Aorta (tissue), 5 donors: Measurements from ENCODE around the gene EMX1. TPM values are rescaled to one million over a fixed set of nuclear protein-coding genes. Genes with fewer than 3 reads are reported as not detected.

Source experiments
- ATAC-seq: fragments of 200-7000 bp; cut with Tn5 transposase; one replicate; pipeline ENCODE4 v1.9.1; 2022; ENCODE audit warnings: moderate library complexity; ENCODE audit not compliant: low FRiP score
- DNase-seq, 2 donors: peaks; one replicate each; pipeline ENCODE4 v3.0.0-alpha.2; 2020
- H3K27ac ChIP-seq, 2 donors: one replicate each; pipeline ENCODE4 v1.5.1; 2013; ENCODE audit warnings: low read length in 2 of 2, mild to moderate bottlenecking in 2 of 2, moderate library complexity in 2 of 2, control low read depth in 1 of 2, inconsistent platforms in 1 of 2, low read depth in 1 of 2
- H3K27me3 ChIP-seq, 2 donors: one replicate each; pipeline ENCODE4 v1.6.1; 2013; ENCODE audit warnings: control low read depth in 1 of 2, low read length in 1 of 2, mild to moderate bottlenecking in 1 of 2, moderate library complexity in 1 of 2; ENCODE audit not compliant: insufficient read depth in 2 of 2, control insufficient read depth in 1 of 2
- H3K36me3 ChIP-seq, 2 donors: one replicate each; pipeline ENCODE4 v1.6.1; 2013; ENCODE audit warnings: control low read depth in 1 of 2, low read length in 1 of 2, mild to moderate bottlenecking in 1 of 2; ENCODE audit not compliant: insufficient read depth in 2 of 2, control insufficient read depth in 1 of 2
- H3K4me1 ChIP-seq, 2 donors: one replicate each; pipeline ENCODE4 v1.6.1; 2013; ENCODE audit warnings: low read length in 2 of 2, control low read depth in 1 of 2, mild to moderate bottlenecking in 1 of 2, moderate library complexity in 1 of 2; ENCODE audit not compliant: insufficient read depth in 2 of 2, control insufficient read depth in 1 of 2
- H3K4me3 ChIP-seq, 2 donors: one replicate each; pipeline ENCODE4 v1.5.1; 2013; ENCODE audit warnings: low read length in 2 of 2, control low read depth in 1 of 2, mild to moderate bottlenecking in 1 of 2
- H3K9me3 ChIP-seq: one replicate; pipeline ENCODE4 v1.6.1; 2013; ENCODE audit warnings: mild to moderate bottlenecking, low read length; ENCODE audit not compliant: control insufficient read depth
- WGBS, 2 donors: extraction: QIAGEN DNeasy Blood & Tissue Kit; methylation state at CpG; one replicate each; pipeline ENCODE4 v1.1.7; 2013; 5-methylcytosine and 5-hydroxymethylcytosine counted together
- intact Hi-C, 2 donors: fragments of 100-400 bp; cut with DNase I; formaldehyde crosslinking; loops; one replicate each; pipeline versions ENCODE4 v1.14.2 to v1.15.0; 2022
- long read RNA-seq, 2 donors: library from polyadenylated mRNA; unstranded; transcript quantifications; one replicate each; pipeline ENCODE4 v2.0.0, GENCODE V29; 2020 to 2021
- polyA plus RNA-seq, 2 donors: library from polyadenylated mRNA; stranded (reverse); fragments of 200-250 nt; gene quantifications; one replicate each; pipeline ENCODE4 v1.2.3, GENCODE V29; 2013
- total RNA-seq, 2 donors: library from RNA; stranded (reverse); fragmentation: NEBNext Ultra II Directional; extraction: Animal tissue kit (Norgen Biotek cat#: 25700); gene quantifications; one replicate each; pipeline ENCODE4 v1.2.1, GENCODE V29; 2021
- donor health status: healthy with polysubstance abuse.
- donor health status: Bipolar disorder and iron deficiency.
- donor health status: DM: no; HTN: no; CAD: no.
- donor health status: DM: no; HTN: no; CAD: no.
- donor health status: DM: yes; HTN: yes; CAD: no.

Gene EMX1
- total RNA-seq: not detected
- not detected for polyA plus RNA-seq
- long read RNA-seq, donor 1: 0 reads
- long read RNA-seq, donor 2: 0 reads

DNA sequence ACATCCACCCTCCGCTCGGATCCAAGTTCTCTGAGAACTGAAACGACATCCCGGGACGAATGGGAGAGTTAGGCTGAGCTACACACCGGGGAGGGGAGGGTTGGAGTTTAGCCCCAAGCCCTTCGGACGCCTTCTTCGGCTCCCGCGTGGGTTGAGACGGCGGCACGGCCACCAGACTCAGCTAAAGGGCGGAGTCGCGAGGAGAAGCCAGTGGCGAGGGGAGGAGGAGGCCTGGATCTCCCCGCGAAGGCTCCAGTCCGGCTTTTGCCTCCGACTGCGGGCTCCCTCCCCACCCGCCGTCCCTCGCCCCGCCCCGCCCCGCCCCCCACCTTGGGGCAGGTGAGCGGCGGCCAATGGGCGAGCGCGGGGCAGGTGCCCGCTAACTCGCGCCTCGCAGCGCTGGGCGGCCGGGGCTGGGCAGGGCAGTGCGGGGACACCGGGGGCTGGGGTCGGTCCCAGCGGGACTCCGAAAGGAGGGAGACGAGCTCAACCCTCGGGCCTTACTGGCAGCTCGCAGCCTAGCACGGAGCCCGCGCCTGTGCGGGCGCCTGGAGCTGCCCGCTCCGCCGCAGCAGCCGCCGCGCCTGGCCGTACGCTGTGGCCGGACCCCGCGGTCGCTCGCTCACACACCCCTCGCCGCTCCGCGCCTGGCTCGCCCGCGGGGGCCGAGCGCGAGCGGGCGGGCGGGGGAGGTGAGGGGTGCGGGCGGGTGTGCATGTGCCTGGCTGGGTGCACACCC lies at the start of gene EMX1:
Gene EMX1 (plus strand): TSS at position 382 of the 739 bp plus-strand sequence. CDS start 334 bp downstream, at position 716.
- H3K4me3 ChIP-seq: peak within 1 kb of the TSS; percentile 23 to 43
- no peak within 1 kb of the TSS for H3K27ac ChIP-seq
- DNase-seq: peak in 1 of 2 donors; percentile 77
- no peaks in the 10 kb centered on the region for H3K4me1 ChIP-seq
- H3K27me3 ChIP-seq: no peaks in the 10 kb centered on the region
- peak; percentile 21 for ATAC-seq
- intact Hi-C loops: no loop called here
- H3K36me3 ChIP-seq: no peaks in the 10 kb centered on the region
- no peaks in the 10 kb centered on the region for H3K9me3 ChIP-seq
- 1% methylated on average over 30 to 82 of the region's 82 CpGs for WGBS, 2 donors

GRCh38 chr2:72871060-72871459 lies 46.3 kb upstream of the EMX1 start:
- no peaks in the 10 kb centered on the region for H3K4me1 ChIP-seq
- no peak overlapping the region for H3K4me3 ChIP-seq
- intact Hi-C loops: no loop called here
- peaks cover 0 to 2% of the 10 kb centered on the region in 2 donors for H3K27me3 ChIP-seq
- H3K36me3 ChIP-seq: no peaks in the 10 kb centered on the region
- DNase-seq: no peak
- WGBS, 2 donors: 27 to 44% methylated on average over 1 of the region's 1 CpG
- ATAC-seq: no peak
- H3K27ac ChIP-seq: no peak overlapping the region
- H3K9me3 ChIP-seq: peaks cover 4% of the 10 kb centered on the region

DNA sequence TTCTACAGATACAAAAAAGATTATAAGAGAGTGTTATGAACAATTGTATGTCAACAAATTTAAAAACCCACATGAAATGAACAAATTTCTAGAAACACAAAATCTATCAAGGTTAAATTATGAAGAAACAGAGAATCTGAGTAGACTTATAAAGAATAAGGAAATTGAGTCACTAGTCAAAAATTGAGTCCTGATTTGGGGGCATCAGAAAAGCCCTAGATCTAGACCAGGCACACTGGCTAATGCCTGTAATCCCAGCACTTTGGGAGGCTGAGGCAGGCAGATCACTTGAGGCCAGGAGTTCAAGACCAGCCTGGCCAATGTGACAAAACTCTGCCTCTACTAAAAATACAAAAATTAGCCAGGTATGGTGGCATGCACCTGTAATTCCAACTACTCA lies 45.4 kb upstream of the EMX1 start:
- intact Hi-C loops: no loop called here
- Histone ChIP-seq H3K4me3 (no peak overlapping the region), H3K36me3 (no peaks in the 10 kb centered on the region), H3K4me1 (no peaks in the 10 kb centered on the region), H3K9me3 (peaks cover 4% of the 10 kb centered on the region), H3K27ac (no peak overlapping the region), H3K27me3 (peaks cover 0 to 2% of the 10 kb centered on the region in 2 donors)
- DNase-seq (no peak), ATAC-seq (no peak)

GRCh38 chr2:72883356-72883962 lies 33.9 kb upstream of the EMX1 start:
- 3% methylated on average over 4 of the region's 4 CpGs for WGBS, 2 donors
- Histone ChIP-seq H3K27me3 (peaks cover 0 to 2% of the 10 kb centered on the region in 2 donors), H3K27ac (no peak overlapping the region), H3K4me1 (no peaks in the 10 kb centered on the region), H3K36me3 (no peaks in the 10 kb centered on the region), H3K4me3 (no peak overlapping the region), H3K9me3 (no peaks in the 10 kb centered on the region)
- DNase-seq: peak in 1 of 2 donors; percentile 56
- no peak for ATAC-seq
- intact Hi-C loops: loop anchor here in 1 of 2 donors (10.0 kb wide), 1 partner anchor 501 kb away; the partner anchor contains the start of gene ALMS1

DNA sequence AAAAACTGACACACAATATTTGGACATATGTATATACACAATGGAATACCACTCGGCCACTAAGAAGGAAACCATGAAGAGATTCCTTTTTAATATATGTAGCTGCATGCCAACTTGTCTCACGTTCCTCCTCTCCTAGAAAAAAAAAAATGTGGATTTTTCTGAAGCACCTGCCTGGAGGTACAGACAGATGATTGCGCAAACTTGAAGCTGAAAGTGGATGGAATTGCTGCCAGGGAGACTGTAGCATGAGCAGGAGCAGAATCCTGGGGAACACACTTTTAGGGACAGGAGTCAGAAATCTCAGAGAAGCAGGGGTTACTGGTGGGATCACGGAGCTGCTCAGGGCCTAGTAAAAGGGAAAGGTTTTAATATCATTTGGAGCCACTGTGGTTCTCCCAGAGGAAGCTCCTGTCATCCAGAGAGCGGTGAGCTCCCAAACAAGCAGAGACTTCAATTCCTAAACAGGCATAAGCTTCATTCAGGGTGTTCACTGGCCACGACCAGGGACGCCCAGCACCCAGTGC lies 30.8 kb upstream of the EMX1 start:
- H3K4me1 ChIP-seq: no peaks in the 10 kb centered on the region
- H3K27ac ChIP-seq: peak overlapping the region in 1 of 2 donors; percentile 46
- no peaks in the 10 kb centered on the region for H3K27me3 ChIP-seq
- DNase-seq (no peak), ATAC-seq (no peak)
- intact Hi-C loops: loop anchor here in 1 of 2 donors (5.0 to 10.0 kb wide), 2 partner anchors 201 to 498 kb away; partner anchors contain the start of gene ALMS1
- WGBS, 2 donors: 46 to 47% methylated on average over 7 of the region's 7 CpGs
- H3K36me3 ChIP-seq: no peaks in the 10 kb centered on the region
- H3K4me3 ChIP-seq: peak overlapping the region; percentile 49 to 72
- no peaks in the 10 kb centered on the region for H3K9me3 ChIP-seq

DNA sequence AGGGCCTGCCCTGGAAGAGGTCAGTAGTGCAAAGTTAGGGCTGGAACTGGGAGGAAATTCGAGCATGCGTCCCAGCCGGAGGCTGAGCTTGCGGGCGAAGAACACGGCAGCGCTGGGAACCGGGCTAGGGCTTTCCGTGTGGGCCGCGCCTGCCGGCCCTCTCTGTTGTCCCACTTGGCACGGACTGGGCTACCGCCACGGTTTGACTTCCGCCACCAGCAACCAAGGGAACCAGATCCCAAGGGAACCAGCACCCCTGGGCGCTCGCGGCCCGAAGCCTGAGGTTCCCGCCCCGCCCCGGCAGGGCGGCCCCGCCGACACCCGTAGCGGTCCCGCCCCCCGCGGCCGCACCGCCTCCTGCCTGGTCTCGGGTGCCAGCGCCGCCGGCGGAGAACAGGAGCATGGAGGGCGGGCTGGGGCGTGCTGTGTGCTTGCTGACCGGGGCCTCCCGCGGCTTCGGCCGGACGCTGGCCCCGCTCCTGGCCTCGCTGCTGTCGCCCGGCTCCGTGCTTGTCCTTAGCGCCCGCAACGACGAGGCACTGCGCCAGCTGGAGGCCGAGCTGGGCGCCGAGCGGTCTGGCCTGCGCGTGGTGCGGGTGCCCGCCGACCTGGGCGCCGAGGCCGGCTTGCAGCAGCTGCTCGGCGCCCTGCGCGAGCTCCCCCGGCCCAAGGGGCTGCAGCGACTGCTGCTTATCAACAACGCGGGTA lies 30.1 kb upstream of the EMX1 start, which contains the start of gene SPR:
Gene SPR (plus strand): TSS at position 377 of the 708 bp plus-strand sequence. CDS start 25 bp downstream, at position 402.
- 1% methylated on average over 68 to 76 of the region's 76 CpGs for whole genome bisulfite sequencing, 2 donors
- intact Hi-C loops: loop anchor here in 1 of 2 donors (5.0 to 10.0 kb wide), 2 partner anchors 200 to 498 kb away; partner anchors contain the start of gene ALMS1
- Histone ChIP-seq H3K9me3 (no peaks in the 10 kb centered on the region), H3K4me3 (peak within 1 kb of the TSS; percentile 49 to 72), H3K4me1 (no peaks in the 10 kb centered on the region), H3K27ac (peak within 1 kb of the TSS; percentile 57 to 78), H3K27me3 (no peaks in the 10 kb centered on the region), H3K36me3 (no peaks in the 10 kb centered on the region)
- ATAC-seq: peak; percentile 90
- peak; percentile 81 to 93 for DNase-seq

GRCh38 chr2:72887740-72888437 lies 29.4 kb upstream of the EMX1 start:
- H3K27me3 ChIP-seq: no peaks in the 10 kb centered on the region
- ATAC-seq (peak; percentile 83), DNase-seq (peak; percentile 93 to 97)
- no peaks in the 10 kb centered on the region for H3K36me3 ChIP-seq
- H3K4me3 ChIP-seq: peak overlapping the region; percentile 49 to 72
- no peaks in the 10 kb centered on the region for H3K9me3 ChIP-seq
- 7 to 8% methylated on average over 21 of the region's 21 CpGs for WGBS, 2 donors
- H3K27ac ChIP-seq: peak overlapping the region; percentile 57 to 78
- intact Hi-C loops: loop anchor here in 1 of 2 donors (5.0 to 10.0 kb wide), 2 partner anchors 199 to 497 kb away; partner anchors contain the start of gene ALMS1
- H3K4me1 ChIP-seq: no peaks in the 10 kb centered on the region
